Fibroblast of lung (primary cell): ENCODE data around the gene MRPL46. TPM values are rescaled to one million over a fixed set of nuclear protein-coding genes. Genes with fewer than 3 reads are reported as not detected.

ENCODE experiments used
- DNase-seq, 2 donors: peaks; one replicate each; pipeline versions ENCODE4 v3.0.0 to v3.0.0-alpha.2; 2010; ENCODE audit warnings: low read depth in 2 of 2
- H2AFZ ChIP-seq: 2 replicates; pipeline ENCODE4 v1.5.1; 2012; ENCODE audit warnings: low read length, control low read depth, inconsistent platforms
- H3K27ac ChIP-seq: 2 replicates; pipeline ENCODE4 v1.5.1; 2011; ENCODE audit warnings: low read length, control low read depth; ENCODE audit not compliant: insufficient read depth
- H3K27me3 ChIP-seq: 2 replicates; pipeline ENCODE4 v1.5.1; 2011; ENCODE audit warnings: mild to moderate bottlenecking, low read length; ENCODE audit not compliant: control insufficient read depth, insufficient read depth
- H3K36me3 ChIP-seq: 2 replicates; pipeline ENCODE4 v1.5.1; 2011; ENCODE audit warnings: low read length; ENCODE audit not compliant: control insufficient read depth, insufficient read depth
- H3K4me1 ChIP-seq: 2 replicates; pipeline ENCODE4 v1.5.1; 2011; ENCODE audit warnings: low read length; ENCODE audit not compliant: control insufficient read depth, insufficient read depth; ENCODE audit errors: extremely low read depth
- H3K4me2 ChIP-seq: 2 replicates; pipeline ENCODE4 v1.5.1; 2011; ENCODE audit warnings: low read length, control low read depth; ENCODE audit not compliant: insufficient read depth; ENCODE audit errors: extremely low read depth
- H3K4me3 ChIP-seq, 4 experiments: fragments of 200-600 bp in 1 of 4; sonication (generic) in 1 of 4; replicated peaks in 1 of 4; 2 replicates each; pipeline ENCODE4 v1.5.1; 2011 to 2016; ENCODE audit warnings: low read length in 4 of 4, low read depth in 3 of 4, mild to moderate bottlenecking in 3 of 4, control low read depth in 2 of 4, inconsistent platforms in 1 of 4, mixed read lengths in 1 of 4; ENCODE audit not compliant: insufficient read depth in 1 of 4; ENCODE audit errors: control extremely low read depth in 1 of 4
- H3K79me2 ChIP-seq: 2 replicates; pipeline ENCODE4 v1.5.1; 2012; ENCODE audit warnings: mild to moderate bottlenecking, low read length, inconsistent platforms; ENCODE audit not compliant: control insufficient read depth, insufficient read depth
- H3K9ac ChIP-seq: 2 replicates; pipeline ENCODE4 v1.5.1; 2011; ENCODE audit warnings: mild to moderate bottlenecking, low read length, control low read depth; ENCODE audit not compliant: insufficient read depth
- H3K9me3 ChIP-seq: 2 replicates; pipeline ENCODE4 v1.5.1; 2012; ENCODE audit warnings: low read depth, low read length; ENCODE audit not compliant: control insufficient read depth, insufficient read depth
- H4K20me1 ChIP-seq: 2 replicates; pipeline ENCODE4 v1.5.1; 2011; ENCODE audit warnings: low read length; ENCODE audit not compliant: control insufficient read depth, insufficient read depth; ENCODE audit errors: extremely low read depth
- EZH2 ChIP-seq: IDR thresholded peaks from 2 replicates; pipeline ENCODE4 v1.5.1; 2012; ENCODE audit warnings: low read length, control low read depth, mild to moderate bottlenecking; ENCODE audit errors: missing control alignments
- polyA plus RNA-seq, 2 donors: library from polyadenylated mRNA; depleted of rRNA in 1 of 2; stranded (reverse) in 1 of 2; unstranded in 1 of 2; fragments of >200 nt; gene quantifications; 2 replicates each; pipeline ENCODE4 v1.2.1, GENCODE V29; 2011 to 2012; ENCODE audit warnings: missing spikeins in 1 of 2
- total RNA-seq: library from RNA; depleted of rRNA; stranded (reverse); fragments of >200 nt; gene quantifications from 2 replicates; pipeline ENCODE4 v1.2.1, GENCODE V29; 2014
- TF ChIP-seq, protein P1 (sequence below), 2 donors: IDR thresholded peaks in 1 of 2; conservative IDR thresholded peaks in 1 of 2; 1 replicate in 1 of 2; 2 replicates in 1 of 2; pipeline ENCODE4 v1.5.1; 2011 to 2012; ENCODE audit warnings: low read length in 2 of 2, control low read depth in 1 of 2, inconsistent platforms in 1 of 2, low read depth in 1 of 2, mild to moderate bottlenecking in 1 of 2

Gene MRPL46
- total and polyA plus RNA-seq, 2 donors (not counting 1 experiment from before 2014, with no cell fraction given) = 13.7 to 21.4 TPM

GRCh38 chr15:88456733-88457132, 10.5 kb downstream of the MRPL46 start:
- Histone ChIP-seq H3K4me3 (no peak overlapping the region), H3K9me3 (no peaks in the 10 kb centered on the region), H4K20me1 (no peaks in the 10 kb centered on the region), H3K9ac (no peak overlapping the region), H3K36me3 (peaks cover 6% of the 10 kb centered on the region), H2AFZ (no peak overlapping the region), H3K4me2 (no peak overlapping the region), H3K27me3 (no peaks in the 10 kb centered on the region), H3K4me1 (peaks cover 6% of the 10 kb centered on the region), H3K79me2 (no peaks in the 10 kb centered on the region), H3K27ac (no peak overlapping the region)
- TF ChIP-seq, protein P1, sequence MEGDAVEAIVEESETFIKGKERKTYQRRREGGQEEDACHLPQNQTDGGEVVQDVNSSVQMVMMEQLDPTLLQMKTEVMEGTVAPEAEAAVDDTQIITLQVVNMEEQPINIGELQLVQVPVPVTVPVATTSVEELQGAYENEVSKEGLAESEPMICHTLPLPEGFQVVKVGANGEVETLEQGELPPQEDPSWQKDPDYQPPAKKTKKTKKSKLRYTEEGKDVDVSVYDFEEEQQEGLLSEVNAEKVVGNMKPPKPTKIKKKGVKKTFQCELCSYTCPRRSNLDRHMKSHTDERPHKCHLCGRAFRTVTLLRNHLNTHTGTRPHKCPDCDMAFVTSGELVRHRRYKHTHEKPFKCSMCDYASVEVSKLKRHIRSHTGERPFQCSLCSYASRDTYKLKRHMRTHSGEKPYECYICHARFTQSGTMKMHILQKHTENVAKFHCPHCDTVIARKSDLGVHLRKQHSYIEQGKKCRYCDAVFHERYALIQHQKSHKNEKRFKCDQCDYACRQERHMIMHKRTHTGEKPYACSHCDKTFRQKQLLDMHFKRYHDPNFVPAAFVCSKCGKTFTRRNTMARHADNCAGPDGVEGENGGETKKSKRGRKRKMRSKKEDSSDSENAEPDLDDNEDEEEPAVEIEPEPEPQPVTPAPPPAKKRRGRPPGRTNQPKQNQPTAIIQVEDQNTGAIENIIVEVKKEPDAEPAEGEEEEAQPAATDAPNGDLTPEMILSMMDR (conservative IDR thresholded peaks at IDR 0.05 in 1 of 2, IDR thresholded peaks at IDR 0.05 in 1 of 2; ENCODE audit: low read depth in 1 of 2, low read length in 2 of 2) = no peak
- no peak for TF ChIP-seq EZH2
- no peak for DNase-seq

DNA sequence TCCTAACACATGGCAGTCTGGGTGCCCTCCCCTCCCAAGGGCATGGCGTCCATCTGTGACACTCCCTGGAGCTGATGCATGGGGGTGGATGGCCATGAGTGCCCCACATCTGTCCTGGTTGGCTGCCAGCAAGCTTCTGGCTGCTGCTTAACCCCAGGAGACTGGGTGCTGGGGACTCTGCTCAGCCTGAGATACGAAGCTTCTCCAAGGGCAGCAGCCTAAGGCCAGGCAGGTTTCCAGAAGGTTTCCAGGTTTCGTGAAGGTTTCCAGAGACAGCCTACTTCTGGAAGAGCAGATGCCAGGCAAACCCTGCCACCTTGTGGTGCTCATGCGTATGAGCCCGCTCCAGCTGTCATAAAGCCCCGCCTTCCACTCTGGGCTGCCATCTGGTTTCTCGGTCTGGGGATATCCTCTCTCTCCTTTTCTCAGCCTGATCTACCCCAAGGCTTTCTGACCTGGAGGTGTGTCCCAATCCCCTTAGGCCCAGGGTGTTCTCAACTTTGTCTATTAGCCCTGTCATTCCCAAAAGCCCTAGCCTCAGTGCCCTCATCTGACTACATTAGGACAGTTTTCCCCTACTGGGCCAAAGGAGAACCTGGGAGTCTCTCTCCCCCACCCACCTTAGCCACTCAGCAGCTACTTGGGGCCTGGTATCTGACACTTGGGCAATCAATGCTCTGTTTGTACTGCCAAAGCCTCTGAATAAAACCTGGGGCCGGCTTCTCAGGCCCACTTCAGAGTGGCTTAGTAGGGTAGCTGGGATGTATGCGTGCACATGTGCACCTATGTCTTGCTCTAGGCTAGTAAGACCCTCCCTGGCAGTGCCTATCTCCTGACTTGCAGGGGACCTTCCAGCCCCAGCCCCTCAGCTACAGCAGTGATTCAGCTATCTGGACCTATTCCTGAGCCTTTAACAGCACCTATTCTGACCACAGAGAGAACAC, 12.0 kb downstream of the MRPL46 start:
- H3K4me3 ChIP-seq = no peak overlapping the region
- peaks cover 6% of the 10 kb centered on the region for H3K36me3 ChIP-seq
- H3K4me2 ChIP-seq = no peak overlapping the region
- H4K20me1 ChIP-seq = no peaks in the 10 kb centered on the region
- peak; percentile 70 to 72 for DNase-seq
- no peaks in the 10 kb centered on the region for H3K79me2 ChIP-seq
- TF ChIP-seq, protein P1 (conservative IDR thresholded peaks at IDR 0.05 in 1 of 2, IDR thresholded peaks at IDR 0.05 in 1 of 2; ENCODE audit: low read depth in 1 of 2, low read length in 2 of 2) = peak; percentile 60 to 89
- TF ChIP-seq EZH2 = no peak
- H3K9me3 ChIP-seq = no peaks in the 10 kb centered on the region
- H2AFZ ChIP-seq = no peak overlapping the region
- H3K27me3 ChIP-seq = no peaks in the 10 kb centered on the region
- H3K9ac ChIP-seq = no peak overlapping the region
- peaks cover 6% of the 10 kb centered on the region for H3K4me1 ChIP-seq
- H3K27ac ChIP-seq = no peak overlapping the region

- Histone ChIP-seq H3K27me3 (no peaks in the 10 kb centered on the region), H3K36me3 (no peaks in the 10 kb centered on the region), H3K79me2 (no peaks in the 10 kb centered on the region), H4K20me1 (no peaks in the 10 kb centered on the region), H3K27ac (no peak overlapping the region), H2AFZ (no peak overlapping the region), H3K4me2 (no peak overlapping the region), H3K9ac (no peak overlapping the region), H3K9me3 (no peaks in the 10 kb centered on the region), H3K4me1 (peaks cover 6% of the 10 kb centered on the region), H3K4me3 (no peak overlapping the region)
- DNase-seq = peak in 1 of 2 donors; percentile 52
- TF ChIP-seq EZH2 = no peak
- TF ChIP-seq, protein P1 (conservative IDR thresholded peaks at IDR 0.05 in 1 of 2, IDR thresholded peaks at IDR 0.05 in 1 of 2; ENCODE audit: low read depth in 1 of 2, low read length in 2 of 2) = no peak
Observed at GRCh38 chr15:88454236-88454635, 13.0 kb downstream of the MRPL46 start.
